HepG2 (cell line): ENCODE results near the gene KCNK6. TPM values are rescaled to one million over a fixed set of nuclear protein-coding genes. Genes with fewer than 3 reads are reported as not detected.

ENCODE experiments used
- ARNT ChIP-seq: fragments of 450-650 bp; IDR thresholded peaks from 2 replicates; pipeline ENCODE4 v1.6.1; 2017
- ATM ChIP-seq: fragments of 450-650 bp; IDR thresholded peaks from 2 replicates; pipeline ENCODE4 v1.7.1; 2017; ENCODE audit warnings: mild to moderate bottlenecking, borderline replicate concordance
- FOXP1 ChIP-seq, 2 experiments: fragments of 450-650 bp in 1 of 2; IDR thresholded peaks; 2 replicates each; pipeline ENCODE4 v1.6.1; 2017 to 2018; ENCODE audit warnings: antibody characterized with exemption in 1 of 2
- MAX ChIP-seq: IDR thresholded peaks from 2 replicates; pipeline ENCODE4 v1.6.1; 2012; ENCODE audit warnings: inconsistent platforms
- MEIS1 ChIP-seq: sonication (generic); formaldehyde crosslinking; IDR thresholded peaks from 2 replicates; pipeline ENCODE4 v1.9.0; 2021; ENCODE audit warnings: mild to moderate bottlenecking, missing genetic modification reagents, moderate library complexity, borderline replicate concordance
- MTERF4 ChIP-seq: sonication (generic); formaldehyde crosslinking; IDR thresholded peaks from 2 replicates; pipeline ENCODE4 v1.8.0; 2023; ENCODE audit warnings: mild to moderate bottlenecking, missing genetic modification reagents
- MXI1 ChIP-seq: IDR thresholded peaks from 3 replicates; pipeline ENCODE4 v1.6.1; 2012; ENCODE audit warnings: low read depth, low read length, inconsistent platforms, borderline replicate concordance
- NFAT5 ChIP-seq: sonication (generic); formaldehyde crosslinking; IDR thresholded peaks from 2 replicates; pipeline ENCODE4 v1.4.0; 2020; ENCODE audit warnings: missing genetic modification reagents
- NFATC3 ChIP-seq: sonication (generic); formaldehyde crosslinking; IDR thresholded peaks from 2 replicates; pipeline ENCODE4 v1.5.1; 2020; ENCODE audit warnings: mild to moderate bottlenecking, missing genetic modification reagents
- NFYB ChIP-seq: sonication (generic); formaldehyde crosslinking; IDR thresholded peaks from 2 replicates; pipeline ENCODE4 v1.4.0; 2020; ENCODE audit warnings: missing genetic modification reagents
- THAP7 ChIP-seq: sonication (generic); formaldehyde crosslinking; IDR thresholded peaks from 2 replicates; pipeline ENCODE4 v1.8.1; 2023; ENCODE audit warnings: mild to moderate bottlenecking, missing genetic modification reagents
- ZBTB3 ChIP-seq: sonication (generic); formaldehyde crosslinking; IDR thresholded peaks from 2 replicates; pipeline ENCODE4 v1.4.0; 2020; ENCODE audit warnings: low read depth, mild to moderate bottlenecking, moderate library complexity, missing genetic modification reagents, borderline replicate concordance
- ZFP36L2 ChIP-seq: sonication (generic); formaldehyde crosslinking; IDR thresholded peaks from 2 replicates; pipeline ENCODE4 v1.4.0; 2020; ENCODE audit warnings: missing genetic modification reagents
- ZFX ChIP-seq: sonication (generic); formaldehyde crosslinking; IDR thresholded peaks from 2 replicates; pipeline ENCODE4 v1.4.0; 2020; ENCODE audit warnings: mild to moderate bottlenecking, low read depth, missing genetic modification reagents, moderate library complexity
- ZNF121 ChIP-seq: sonication (generic); formaldehyde crosslinking; IDR thresholded peaks from 2 replicates; pipeline ENCODE4 v1.5.0; 2020; ENCODE audit warnings: mild to moderate bottlenecking, missing genetic modification reagents
- ZNF432 ChIP-seq: sonication (generic); formaldehyde crosslinking; IDR thresholded peaks from 2 replicates; pipeline ENCODE4 v1.5.0; 2020; ENCODE audit warnings: missing genetic modification reagents, mild to moderate bottlenecking, borderline replicate concordance
- ZNF512B ChIP-seq: sonication (generic); formaldehyde crosslinking; IDR thresholded peaks from 2 replicates; pipeline ENCODE4 v1.5.1; 2020; ENCODE audit warnings: missing genetic modification reagents, mild to moderate bottlenecking, borderline replicate concordance
- ZNF670 ChIP-seq: sonication (generic); formaldehyde crosslinking; IDR thresholded peaks from 2 replicates; pipeline ENCODE4 v1.8.0; 2022; ENCODE audit warnings: mild to moderate bottlenecking, missing genetic modification reagents, borderline replicate concordance
- ZSCAN25 ChIP-seq: sonication (generic); formaldehyde crosslinking; IDR thresholded peaks from 2 replicates; pipeline ENCODE4 v1.8.0; 2022; ENCODE audit warnings: mild to moderate bottlenecking, missing genetic modification reagents
- polyA plus RNA-seq, 8 experiments: library from polyadenylated mRNA; depleted of rRNA in 3 of 8; stranded (reverse) in 7 of 8; unstranded in 1 of 8; fragments of >200 nt; fragmentation: Illumina TruSeq in 4 of 8; extraction: Trizol in 4 of 8; gene quantifications; 2 replicates each; pipeline versions ENCODE4 v1.2.1 to v1.2.3, GENCODE V29; 2011 to 2016; ENCODE audit warnings: low read depth in 4 of 8, missing spikeins in 1 of 8, mixed read lengths in 1 of 8; ENCODE audit not compliant: insufficient read depth in 1 of 8
- total RNA-seq, 5 experiments: library from RNA; depleted of rRNA; stranded (reverse); fragments of >200 nt; fragmentation: Illumina TruSeq; extraction: Trizol; gene quantifications; 2 replicates each; pipeline ENCODE4 v1.2.3, GENCODE V29; 2016; ENCODE audit warnings: low read depth in 1 of 5

Gene KCNK6
- total and polyA plus RNA-seq, 2 of the 13 experiments (the other 11 are each of a cell fraction or from before 2014, with no cell fraction given), result 0.03 TPM; not detected in 1

- TF ChIP-seq ZNF512B (CRISPR knock-in tag) (no peak), MTERF4 (CRISPR knock-in tag) (0 out of 2 replicates have a peak, but pooled peaks have one; percentile 29), ZNF121 (no peak), NFAT5 (CRISPR knock-in tag) (no peak), MAX (peak; percentile 28), THAP7 (CRISPR knock-in tag) (peak; percentile 4; the same call in 1 of the 2 replicates), FOXP1 (IDR thresholded peaks at IDR 0.05) (no peak), FOXP1 (CRISPR knock-in tag; IDR thresholded peaks at IDR 0.05) (no peak), ATM (no peak), NFYB (CRISPR knock-in tag) (peak; percentile 75), ZSCAN25 (CRISPR knock-in tag) (peak; percentile 71), ZFP36L2 (CRISPR knock-in tag) (no peak), ARNT (no peak), ZNF432 (no peak), ZBTB3 (0 out of 2 replicates have a peak, but pooled peaks have one; percentile 31), NFATC3 (CRISPR knock-in tag) (no peak), ZNF670 (peak; percentile 67; the same call in 1 of the 2 replicates), MEIS1 (CRISPR knock-in tag) (0 out of 2 replicates have a peak, but pooled peaks have one; percentile 18), MXI1 (peak; percentile 13; the same call in 1 of the 3 replicates), ZFX (no peak)
Observed at GRCh38 chr19:38335949-38336637, 16.4 kb downstream of the KCNK6 start (continued).
